Muscle of leg (tissue), 11 donors: Measurements from ENCODE around the gene MORN5. TPM values are rescaled to one million over a fixed set of nuclear protein-coding genes. Genes with fewer than 3 reads are reported as not detected.
"Not testable (repeated sequence)": the region's sequence is repeated elsewhere in the genome, so short reads cannot be mapped to it uniquely, and the experiment has no call there.

Source experiments
- DNase-seq: peaks from one replicate; pipeline ENCODE4 v3.0.0; 2013
- H3K27ac ChIP-seq: one replicate; pipeline ENCODE4 v1.5.1; 2013; ENCODE audit warnings: mild to moderate bottlenecking, low read length, control low read depth
- H3K27me3 ChIP-seq: one replicate; pipeline ENCODE4 v1.6.1; 2013; ENCODE audit warnings: low read length; ENCODE audit not compliant: control insufficient read depth, insufficient read depth
- H3K36me3 ChIP-seq: one replicate; pipeline ENCODE4 v1.6.1; 2013; ENCODE audit warnings: low read length; ENCODE audit not compliant: control insufficient read depth, insufficient read depth
- H3K4me1 ChIP-seq: one replicate; pipeline ENCODE4 v1.6.1; 2013; ENCODE audit warnings: low read length; ENCODE audit not compliant: control insufficient read depth, insufficient read depth
- H3K4me3 ChIP-seq: one replicate; pipeline ENCODE4 v1.5.1; 2013; ENCODE audit warnings: low read length, control low read depth
- H3K9me3 ChIP-seq: replicated peaks from 2 replicates; pipeline ENCODE4 v1.6.1; 2013; ENCODE audit warnings: low read depth, low read length; ENCODE audit not compliant: control insufficient read depth
- WGBS: methylation state at CpG from one replicate; pipeline ENCODE4 v1.1.5; 2013; ENCODE audit warnings: missing lambda C conversion rate; ENCODE audit not compliant: insufficient coverage; 5-methylcytosine and 5-hydroxymethylcytosine counted together
- polyA plus RNA-seq, 8 donors: library from polyadenylated mRNA; unstranded; fragments of 120-200 nt; gene quantifications; one replicate each; pipeline versions ENCODE4 v1.2.1 to v1.2.3, GENCODE V29; 2013; ENCODE audit warnings: inconsistent platforms in 1 of 8, low replicate concordance in 1 of 8; ENCODE audit not compliant: insufficient read length in 8 of 8, insufficient read depth in 1 of 8
- total RNA-seq: library from RNA; stranded (reverse); fragments of 120-200 nt; gene quantifications from one replicate; pipeline ENCODE4 v1.2.4, GENCODE V29; 2013

The MORN5 gene
- total and polyA plus RNA-seq, 9 donors: 0.41 to 0.80 (median 0.54) TPM; not detected in 2

DNA sequence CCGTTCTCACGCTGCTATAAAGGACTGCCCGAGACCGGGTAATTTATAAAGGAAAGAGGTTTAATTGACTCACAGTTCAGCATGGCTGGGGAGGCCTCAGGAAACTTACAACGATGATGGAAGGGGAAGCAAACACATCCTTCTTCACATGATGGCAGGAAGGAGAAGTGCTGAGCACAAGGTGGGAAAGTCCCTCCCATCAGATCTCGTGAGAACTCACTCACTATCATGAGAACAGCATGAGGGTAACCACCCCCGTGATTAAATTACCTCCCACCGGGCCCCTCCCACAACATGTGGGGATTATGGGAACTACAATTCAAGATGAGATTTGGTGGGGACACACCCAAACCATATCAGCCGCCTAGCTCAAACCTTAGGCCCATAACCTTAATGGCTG lies 42.5 kb upstream of the MORN5 start:
- 70% methylated on average over 3 of the region's 9 CpGs for WGBS
- not testable (repeated sequence) for DNase-seq
- H3K4me1 ChIP-seq: peaks cover 37% of the 10 kb centered on the region

GRCh38 chr9:122118343-122119165 lies 41.2 kb upstream of the MORN5 start:
- Histone ChIP-seq H3K27ac (no peak overlapping the region), H3K9me3 (no peaks in the 10 kb centered on the region), H3K4me3 (no peak overlapping the region), H3K27me3 (peaks cover 2% of the 10 kb centered on the region), H3K36me3 (no peaks in the 10 kb centered on the region), H3K4me1 (peaks cover 31% of the 10 kb centered on the region)
- WGBS: no CpG with 5 or more reads among the region's 5 CpGs
- no peak for DNase-seq

More for the DNA sequence above, 42.5 kb upstream of the MORN5 start:
- H3K4me3 ChIP-seq, H3K27me3 ChIP-seq, H3K9me3 ChIP-seq, H3K27ac ChIP-seq, H3K36me3 ChIP-seq: not testable (repeated sequence)

- no peak overlapping the region for H3K4me3 ChIP-seq
- H3K9me3 ChIP-seq: no peaks in the 10 kb centered on the region
- DNase-seq: no peak
- 88% methylated on average over 8 of the region's 13 CpGs for WGBS
- H3K4me1 ChIP-seq: peaks cover 31% of the 10 kb centered on the region
- H3K27me3 ChIP-seq: peaks cover 2% of the 10 kb centered on the region
- H3K27ac ChIP-seq: no peak overlapping the region
- no peaks in the 10 kb centered on the region for H3K36me3 ChIP-seq
These were observed 40.6 kb upstream of the MORN5 start for GRCh38 chr9:122119166-122119521.

DNA sequence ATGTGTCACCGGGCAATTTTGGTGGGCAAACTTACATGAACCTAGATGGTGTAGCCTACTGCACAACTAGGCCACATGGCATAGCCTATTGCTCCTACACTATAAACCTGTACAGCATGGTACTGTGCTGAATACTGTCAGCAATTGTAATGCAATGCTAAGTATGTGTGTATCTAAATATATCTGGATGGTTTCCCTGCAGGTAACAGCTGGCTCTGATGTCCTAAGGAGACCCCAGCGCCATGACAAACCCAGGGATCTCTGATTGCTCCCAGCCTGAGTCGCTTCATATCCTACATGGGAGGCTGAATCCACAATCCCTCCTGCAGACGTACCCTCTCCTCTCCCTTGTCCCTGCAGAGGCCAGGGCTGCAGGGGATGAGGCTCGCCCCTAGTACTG lies 40.0 kb upstream of the MORN5 start:
- DNase-seq: no peak
- no peak overlapping the region for H3K4me3 ChIP-seq
- WGBS: 82% methylated on average over 4 of the region's 5 CpGs
- H3K9me3 ChIP-seq: no peaks in the 10 kb centered on the region
- H3K27ac ChIP-seq: no peak overlapping the region
- no peaks in the 10 kb centered on the region for H3K36me3 ChIP-seq
- H3K4me1 ChIP-seq: peaks cover 31% of the 10 kb centered on the region
- peaks cover 6% of the 10 kb centered on the region for H3K27me3 ChIP-seq

DNA sequence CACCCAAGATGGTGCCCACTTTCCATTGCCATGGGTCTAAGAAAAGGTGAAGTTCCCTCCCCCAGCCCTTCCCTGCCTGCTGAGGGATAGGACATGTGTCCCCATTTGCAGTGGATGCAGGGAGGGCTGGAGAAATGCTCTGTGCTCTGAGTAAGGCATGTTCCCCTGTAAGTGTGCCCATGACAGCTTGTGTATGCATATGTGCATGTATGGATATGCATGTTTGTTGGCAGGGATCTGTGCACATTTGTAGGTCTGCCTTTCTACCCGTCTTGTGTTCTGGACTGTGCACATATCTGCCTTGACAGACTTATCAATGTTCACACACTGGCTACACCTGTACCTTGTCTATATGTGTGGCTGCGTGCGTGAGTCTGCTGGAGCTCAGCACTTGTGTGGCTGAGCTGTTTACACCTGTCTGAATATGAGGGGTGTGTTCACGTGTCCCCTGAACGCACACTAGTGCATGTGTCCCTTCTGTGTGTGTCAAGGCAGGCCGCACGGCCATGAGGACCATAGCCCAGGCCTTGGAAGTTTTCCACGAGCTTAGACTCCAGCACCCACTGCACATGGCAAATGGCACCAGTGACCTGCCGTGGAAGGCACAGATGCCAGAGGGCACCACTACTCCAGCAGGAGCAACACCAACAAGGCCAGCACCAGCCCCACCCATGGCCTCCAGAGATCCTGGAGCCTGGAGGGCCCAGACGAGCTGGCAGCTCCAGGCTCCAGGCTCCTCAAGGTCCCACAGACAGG lies 39.2 kb upstream of the MORN5 start:
- peaks cover 35% of the 10 kb centered on the region for H3K4me1 ChIP-seq
- no peak for DNase-seq
- H3K27me3 ChIP-seq: peaks cover 14% of the 10 kb centered on the region
- H3K27ac ChIP-seq: no peak overlapping the region
- WGBS: 83% methylated on average over 7 of the region's 10 CpGs
- H3K4me3 ChIP-seq: no peak overlapping the region
- H3K9me3 ChIP-seq: no peaks in the 10 kb centered on the region
- no peaks in the 10 kb centered on the region for H3K36me3 ChIP-seq

DNA sequence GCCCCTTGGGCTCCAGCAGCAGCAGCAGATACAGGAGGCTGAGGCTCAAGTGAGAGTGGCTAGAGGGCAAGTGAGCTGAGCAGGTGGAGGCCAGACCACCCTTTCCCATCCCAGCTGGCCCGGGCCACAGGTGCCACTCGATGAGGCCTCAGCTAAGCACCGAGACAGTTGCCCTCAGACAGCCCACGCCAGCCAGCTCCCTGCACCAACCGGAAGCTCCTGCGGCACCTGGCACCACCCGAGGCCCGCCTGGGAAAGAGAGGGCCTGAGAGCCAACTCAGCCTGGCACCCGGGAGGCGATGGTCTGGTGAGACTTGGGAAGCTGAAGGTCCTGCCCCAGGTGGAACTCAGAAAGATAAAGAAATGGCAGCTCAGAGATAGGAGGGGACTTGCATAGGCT lies 38.3 kb upstream of the MORN5 start:
- no peaks in the 10 kb centered on the region for H3K36me3 ChIP-seq
- H3K4me3 ChIP-seq: no peak overlapping the region
- 91% methylated on average over 9 of the region's 10 CpGs for whole genome bisulfite sequencing
- H3K4me1 ChIP-seq: peaks cover 38% of the 10 kb centered on the region
- H3K27ac ChIP-seq: no peak overlapping the region
- H3K27me3 ChIP-seq: peaks cover 23% of the 10 kb centered on the region
- DNase-seq: no peak
- H3K9me3 ChIP-seq: no peaks in the 10 kb centered on the region

DNA sequence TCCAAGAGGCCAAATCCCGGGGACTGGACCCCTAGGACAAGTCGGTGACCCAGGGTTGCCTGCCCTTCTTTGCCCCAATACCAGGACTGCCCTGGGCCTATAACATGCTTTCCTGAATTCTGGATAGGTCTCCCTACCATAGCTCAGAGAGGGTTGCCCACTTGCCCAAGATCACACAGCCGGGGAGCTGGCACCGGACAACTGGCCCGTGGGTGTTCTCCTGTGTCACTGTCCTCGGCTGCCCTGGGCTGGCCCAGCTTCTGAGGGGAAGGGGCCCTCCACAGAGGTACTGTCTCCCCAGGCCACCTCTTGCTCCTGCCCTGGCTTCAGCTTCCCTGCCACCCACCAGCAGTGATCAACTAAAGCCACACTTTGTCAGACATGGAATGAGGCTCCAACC lies 37.8 kb upstream of the MORN5 start:
- Histone ChIP-seq H3K27ac (no peak overlapping the region), H3K9me3 (no peaks in the 10 kb centered on the region), H3K4me3 (no peak overlapping the region), H3K36me3 (no peaks in the 10 kb centered on the region), H3K4me1 (peaks cover 42% of the 10 kb centered on the region), H3K27me3 (peaks cover 28% of the 10 kb centered on the region)
- WGBS: 88% methylated on average over 6 of the region's 6 CpGs
- DNase-seq: no peak

DNA sequence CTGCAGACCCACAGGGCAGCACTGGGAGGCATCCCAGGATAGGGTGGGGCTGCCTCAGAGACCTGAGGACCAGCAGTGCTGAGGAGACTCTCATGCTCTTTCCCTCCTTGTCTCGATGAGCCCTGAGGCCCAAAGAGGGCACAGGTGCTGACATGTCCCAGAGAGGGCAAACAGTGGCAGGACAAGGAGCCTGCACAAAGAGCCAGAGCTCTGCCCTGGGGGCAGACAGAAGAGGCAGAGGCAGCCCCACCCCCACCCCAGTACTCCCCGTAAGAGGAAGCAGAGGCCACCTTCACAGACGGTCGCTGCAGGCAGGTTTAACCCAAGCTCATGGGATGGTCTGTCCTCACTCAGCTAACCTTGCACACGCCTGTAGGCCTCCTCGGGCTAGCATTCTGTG lies 37.2 kb upstream of the MORN5 start:
- Histone ChIP-seq H3K27me3 (peaks cover 34% of the 10 kb centered on the region), H3K36me3 (no peaks in the 10 kb centered on the region), H3K9me3 (no peaks in the 10 kb centered on the region), H3K4me3 (no peak overlapping the region), H3K4me1 (peaks cover 42% of the 10 kb centered on the region), H3K27ac (no peak overlapping the region)
- WGBS: 79% methylated on average over 2 of the region's 6 CpGs
- no peak for DNase-seq

DNA sequence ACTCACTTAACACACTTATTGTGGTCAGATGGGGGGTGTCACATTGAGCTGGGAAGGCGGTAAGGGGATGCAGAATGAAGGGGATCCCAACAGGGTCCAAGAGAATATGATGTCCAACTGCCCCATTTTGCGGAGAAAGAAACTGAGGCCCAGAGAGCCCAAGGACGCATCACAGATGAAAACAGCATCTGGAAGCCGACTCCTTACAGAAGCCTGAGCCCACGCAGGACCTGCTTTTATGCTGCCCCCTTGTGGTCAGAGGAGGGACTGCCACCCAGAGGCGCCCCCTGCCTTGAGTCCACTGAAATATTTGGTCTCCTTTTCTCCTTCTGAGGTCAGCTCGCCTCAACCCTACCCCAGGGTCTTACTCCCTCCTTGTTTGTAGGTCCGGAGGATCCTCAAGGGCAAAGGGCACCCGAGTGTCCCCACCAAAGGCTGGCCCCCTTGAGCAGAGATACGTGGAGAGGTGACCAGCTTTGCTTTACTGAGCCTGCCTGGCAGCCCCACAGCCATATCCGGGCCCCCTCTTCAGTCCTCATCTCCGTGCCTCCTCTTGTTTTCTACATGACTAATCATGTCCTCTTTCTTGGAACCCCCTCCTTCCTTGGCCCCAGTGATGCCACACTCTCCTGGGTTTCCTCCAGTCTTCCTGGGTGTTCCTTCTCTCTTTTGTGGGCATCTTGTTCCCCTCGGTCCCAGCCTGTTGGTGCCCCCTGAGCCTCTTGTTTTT lies 36.6 kb upstream of the MORN5 start:
- H3K9me3 ChIP-seq: no peaks in the 10 kb centered on the region
- H3K4me3 ChIP-seq: no peak overlapping the region
- H3K36me3 ChIP-seq: no peaks in the 10 kb centered on the region
- peaks cover 37% of the 10 kb centered on the region for H3K27me3 ChIP-seq
- peaks cover 44% of the 10 kb centered on the region for H3K4me1 ChIP-seq
- WGBS: 28% methylated on average over 12 of the region's 13 CpGs
- H3K27ac ChIP-seq: no peak overlapping the region
- peak; percentile 73 for DNase-seq

- Histone ChIP-seq H3K4me1 (peaks cover 40% of the 10 kb centered on the region), H3K27me3 (peaks cover 37% of the 10 kb centered on the region), H3K27ac (no peak overlapping the region), H3K4me3 (no peak overlapping the region), H3K36me3 (no peaks in the 10 kb centered on the region), H3K9me3 (no peaks in the 10 kb centered on the region)
- no peak for DNase-seq
- no CpG with 5 or more reads among the region's 1 CpG for WGBS
These were observed 35.7 kb upstream of the MORN5 start for GRCh38 chr9:122124048-122124447.
